ENCODE data around the gene KCNH8. TPM values are rescaled to one million over a fixed set of nuclear protein-coding genes. Genes with fewer than 3 reads are reported as not detected.

Gene KCNH8
- total RNA-seq, 1 experiment from 2014 or later, result 3.7 TPM

DNA sequence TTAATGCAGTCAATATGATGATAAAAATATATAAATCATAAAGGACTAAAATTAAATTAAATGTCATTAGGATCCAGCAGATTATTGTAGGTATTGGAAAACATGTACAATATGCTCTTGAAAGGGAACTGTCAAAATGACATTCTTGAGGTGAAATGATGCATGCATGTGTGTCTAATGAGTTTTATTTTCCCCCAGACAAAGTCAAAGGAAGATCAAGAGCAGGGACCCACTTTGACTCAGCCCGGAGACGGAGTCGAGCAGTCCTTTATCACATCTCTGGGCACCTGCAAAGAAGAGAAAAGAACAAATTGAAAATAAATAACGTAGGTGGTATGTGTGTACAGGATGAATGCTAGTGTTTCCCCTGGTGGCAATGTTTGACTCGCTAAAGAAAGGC lies 194.1 kb downstream of the KCNH8 start:
- no peak overlapping the region for H3K23ac ChIP-seq (ENCODE audit: insufficient read length, low read depth, low read length)
- no peak overlapping the region for H2AK5ac ChIP-seq (ENCODE audit: insufficient read length, low read length)
- H2BK15ac ChIP-seq (ENCODE audit: low read depth, low read length), result no peak overlapping the region
- no peak overlapping the region for H3K56ac ChIP-seq (ENCODE audit: insufficient read length, low read depth, low read length)
- H4K8ac ChIP-seq (replicated peaks; ENCODE audit: insufficient read length, low read depth, low read length), result no peak overlapping the region
- H2BK12ac ChIP-seq (ENCODE audit: insufficient read length, low read depth, low read length), result no peak overlapping the region
- Mint-ChIP-seq H3K27me3 (ENCODE audit: low read depth) (no peaks in the 10 kb centered on the region), H3K36me3 (ENCODE audit: insufficient read depth in 1 of 3, low read depth in 3 of 3) (no peaks in the 10 kb centered on the region; a peak in 1 of 7 replicates), H3K4me3 (no peak overlapping the region), H3K27ac (no peak overlapping the region; a peak in 1 of 7 replicates), H3K9me3 (peaks cover 0 to 3% of the 10 kb centered on the region in 2 experiments; a peak in 1 of 5 replicates), H3K4me1 (peaks cover 1% of the 10 kb centered on the region in 2 experiments)
- no peak for DNase-seq
- H3K14ac ChIP-seq (ENCODE audit: insufficient read depth, low read length), result no peak overlapping the region
- H3K4me2 ChIP-seq (ENCODE audit: insufficient read depth, insufficient read length, low read length), result no peak overlapping the region
- no peaks in the 10 kb centered on the region for H3K9me3 ChIP-seq (ENCODE audit: control insufficient read depth, low read depth, low read length)
- no peak overlapping the region for H2AFZ ChIP-seq (ENCODE audit: low read length)
- H3K4me1 ChIP-seq (ENCODE audit: insufficient read depth, low read length), result no peaks in the 10 kb centered on the region
- H2BK20ac ChIP-seq (ENCODE audit: low read depth, low read length, poor library complexity, severe bottlenecking), result no peak overlapping the region
- no peaks in the 10 kb centered on the region for H4K20me1 ChIP-seq (ENCODE audit: control insufficient read depth, insufficient read depth, insufficient read length)
- H3K79me1 ChIP-seq (ENCODE audit: insufficient read depth, low read depth, low read length, poor library complexity, severe bottlenecking), result no peaks in the 10 kb centered on the region
- H3K23me2 ChIP-seq (ENCODE audit: insufficient read length, low read depth, low read length, poor library complexity, severe bottlenecking), result no peaks in the 10 kb centered on the region
- TF ChIP-seq CTCF (conservative IDR thresholded peaks at IDR 0.05), result no peak
- no peak overlapping the region for H3K18ac ChIP-seq (ENCODE audit: insufficient read length, low read depth, low read length)
- H3K4ac ChIP-seq (ENCODE audit: low read depth, low read length), result no peak overlapping the region
- WGBS (ENCODE audit: extremely low coverage, insufficient read length, low lambda C conversion rate), result no CpG with 5 or more reads among the region's 5 CpGs
- no peak overlapping the region for H4K5ac ChIP-seq (ENCODE audit: insufficient read length, low read depth, low read length)
- no peaks in the 10 kb centered on the region for H3K79me2 ChIP-seq (ENCODE audit: insufficient read depth, low read length)
- H3K27ac ChIP-seq (ENCODE audit: insufficient read length, low read depth, low read length), result no peak overlapping the region
- no peaks in the 10 kb centered on the region for H3K27me3 ChIP-seq (ENCODE audit: insufficient read depth, low read length)
- no peak overlapping the region for H2BK5ac ChIP-seq (ENCODE audit: insufficient read length, low read length)
- H3K9ac ChIP-seq (ENCODE audit: extremely low read depth, insufficient read length, low read length), result no peak overlapping the region
- H4K91ac ChIP-seq (ENCODE audit: insufficient read length, low read depth, low read length), result no peak overlapping the region
- no peak overlapping the region for H2BK120ac ChIP-seq (ENCODE audit: low read depth, low read length, poor library complexity, severe bottlenecking)
- H3T11ph ChIP-seq (ENCODE audit: low read length), result no peak overlapping the region
